SKM-1 (cell line): Measurements from ENCODE around the gene PLEKHG2.

Experiments used
- DNase-seq: peaks from one replicate; lab custom pipeline; 2025; ENCODE audit not compliant: unreplicated experiment; lab: John Stamatoyannopoulos, UW

Gene PLEKHG2

GRCh38 chr19:39405958-39406655, 6.4 kb upstream of the PLEKHG2 start:
- no peak for DNase-seq

GRCh38 chr19:39406656-39407409, 5.6 kb upstream of the PLEKHG2 start, which contains the start of gene ZFP36:
Gene ZFP36 (plus strand): TSS chr19:39406847. CDS start chr19:39406905, 58 bp downstream.
- DNase-seq, result peak; percentile 66

GRCh38 chr19:39407410-39407659, 5.1 kb upstream of the PLEKHG2 start:
- no peak for DNase-seq

GRCh38 chr19:39407660-39408391, 4.6 kb upstream of the PLEKHG2 start:
- no peak for DNase-seq

- DNase-seq, result no peak
These were observed 3.9 kb upstream of the PLEKHG2 start for GRCh38 chr19:39408392-39409207.

- DNase-seq, result no peak
These were observed 3.1 kb upstream of the PLEKHG2 start for GRCh38 chr19:39409208-39410016.

GRCh38 chr19:39410017-39410830, 2.2 kb upstream of the PLEKHG2 start:
- peak; percentile 71 for DNase-seq

- no peak for DNase-seq
These were observed 1.7 kb upstream of the PLEKHG2 start for GRCh38 chr19:39410831-39411080.

- no peak for DNase-seq
These were observed 1.2 kb upstream of the PLEKHG2 start for GRCh38 chr19:39411081-39411831.

- DNase-seq, result peak; percentile 81
These were observed 703 bp upstream of the PLEKHG2 start for GRCh38 chr19:39411832-39412099.

GRCh38 chr19:39412867-39413271, 400 bp downstream of the PLEKHG2 start:
- peak; percentile 23 for DNase-seq

GRCh38 chr19:39413272-39413910, 922 bp downstream of the PLEKHG2 start:
- no peak for DNase-seq

GRCh38 chr19:39413911-39414608, 1.6 kb downstream of the PLEKHG2 start:
- no peak for DNase-seq

GRCh38 chr19:39415111-39416046, 2.9 kb downstream of the PLEKHG2 start:
- DNase-seq, result no peak

- no peak for DNase-seq
These were observed 4.0 kb downstream of the PLEKHG2 start for GRCh38 chr19:39416152-39417120.
